ENCODE data around the gene CRTC3. TPM values are rescaled to one million over a fixed set of nuclear protein-coding genes. Genes with fewer than 3 reads are reported as not detected.

Gene CRTC3
- total RNA-seq, 4 donors from 2014 or later = 46.4 to 66.8 (median 59.8) TPM

DNA sequence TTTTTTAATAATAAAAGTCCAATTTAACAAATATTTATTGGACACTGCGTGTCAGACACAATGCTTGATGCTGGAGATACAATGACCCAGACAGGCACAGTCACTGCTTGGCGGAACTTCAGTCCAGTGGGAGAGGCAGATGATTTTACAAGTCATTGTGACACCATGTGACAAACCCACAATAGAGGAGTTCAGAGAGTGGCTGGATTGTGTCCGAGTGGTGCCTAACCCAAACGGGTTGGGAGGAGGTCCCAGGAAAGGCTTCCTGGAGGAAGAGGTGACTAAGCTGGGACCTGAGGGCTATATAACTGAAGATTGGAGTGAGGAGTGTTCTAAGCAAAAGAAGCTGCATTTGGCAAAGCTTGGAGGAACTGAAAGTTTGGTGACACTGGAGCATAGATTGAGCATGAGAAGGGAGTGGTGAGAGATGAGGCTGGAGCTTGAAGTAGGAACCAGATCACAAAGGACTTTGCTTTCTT lies 41.4 kb downstream of the CRTC3 start:
- H3K4me3 ChIP-seq = no peak overlapping the region
- intact Hi-C loops (cut with DNase I) = no loop called here

GRCh38 chr15:90572893-90573292 lies 43.2 kb downstream of the CRTC3 start:
- H3K9me3 ChIP-seq = no peaks in the 10 kb centered on the region
- intact Hi-C loops (cut with DNase I) = no loop called here
- peaks cover 20 to 38% (median 24%) of the 10 kb centered on the region in 4 donors for H3K4me1 ChIP-seq
- H3K36me3 ChIP-seq = no peaks in the 10 kb centered on the region
- no peak overlapping the region for H3K4me3 ChIP-seq
- TF ChIP-seq POLR2A (IDR thresholded peaks at IDR 0.05; ENCODE audit: low read depth) = no peak
- TF ChIP-seq POLR2AphosphoS5 (IDR thresholded peaks at IDR 0.05) = no peak
- TF ChIP-seq CTCF (IDR thresholded peaks at IDR 0.05) = no peak
- TF ChIP-seq EP300 (IDR thresholded peaks at IDR 0.05) = no peak
- no peak overlapping the region for H3K27ac ChIP-seq (replicated peaks in 1 of 4)
- DNase-seq (ENCODE audit: extremely low spot score) = no peak
- 82% methylated on average over 3 of the region's 3 CpGs for WGBS
- no peaks in the 10 kb centered on the region for H3K27me3 ChIP-seq

More for the DNA sequence above, 41.4 kb downstream of the CRTC3 start:
- WGBS = 57% methylated on average over 4 of the region's 4 CpGs
- Histone ChIP-seq H3K27ac (replicated peaks in 1 of 4) (peak overlapping the region in 2 of 4 donors; percentile 36 to 40), H3K9me3 (no peaks in the 10 kb centered on the region), H3K27me3 (no peaks in the 10 kb centered on the region), H3K36me3 (no peaks in the 10 kb centered on the region), H3K4me1 (peaks cover 20 to 29% (median 22%) of the 10 kb centered on the region in 4 donors)
- TF ChIP-seq CTCF (IDR thresholded peaks at IDR 0.05) (no peak), POLR2AphosphoS5 (IDR thresholded peaks at IDR 0.05) (no peak), EP300 (IDR thresholded peaks at IDR 0.05) (no peak), POLR2A (IDR thresholded peaks at IDR 0.05; ENCODE audit: low read depth) (no peak)
- no peak for DNase-seq (ENCODE audit: extremely low spot score)

DNA sequence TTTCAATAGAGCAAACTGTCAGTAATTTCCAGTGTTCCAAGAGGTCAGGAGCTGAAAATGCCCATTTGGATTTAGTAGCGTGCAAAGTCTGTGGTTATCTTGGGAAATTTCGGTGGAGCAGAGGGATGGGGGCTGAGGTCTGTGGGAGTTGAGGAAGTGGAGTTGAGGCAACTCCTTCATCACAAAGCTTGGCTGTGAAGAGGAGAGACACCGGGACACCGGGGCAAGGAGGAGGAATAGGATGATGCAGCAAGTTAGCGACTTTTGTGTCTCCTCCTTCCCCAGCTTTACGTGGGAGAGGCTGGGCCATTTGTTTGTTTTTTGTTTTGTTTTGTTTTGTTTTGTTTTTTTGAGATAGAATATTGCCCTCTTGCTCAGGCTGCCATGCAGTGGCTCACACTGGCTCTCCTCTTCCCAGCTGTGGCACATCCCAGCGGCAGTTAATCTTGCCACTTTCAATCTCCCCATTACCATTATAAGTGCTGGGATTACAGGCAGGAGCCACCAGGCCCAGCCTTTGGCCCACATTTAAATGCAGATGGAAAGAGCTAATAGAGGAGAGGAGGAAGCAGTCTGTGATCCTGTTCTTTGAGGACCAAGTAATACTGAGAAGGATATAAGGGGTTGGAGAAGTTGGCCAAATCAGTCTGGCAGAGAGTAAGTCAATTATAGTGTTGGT lies 47.1 kb downstream of the CRTC3 start:
- peaks cover 18 to 49% (median 32%) of the 10 kb centered on the region in 4 donors for H3K4me1 ChIP-seq

DNA sequence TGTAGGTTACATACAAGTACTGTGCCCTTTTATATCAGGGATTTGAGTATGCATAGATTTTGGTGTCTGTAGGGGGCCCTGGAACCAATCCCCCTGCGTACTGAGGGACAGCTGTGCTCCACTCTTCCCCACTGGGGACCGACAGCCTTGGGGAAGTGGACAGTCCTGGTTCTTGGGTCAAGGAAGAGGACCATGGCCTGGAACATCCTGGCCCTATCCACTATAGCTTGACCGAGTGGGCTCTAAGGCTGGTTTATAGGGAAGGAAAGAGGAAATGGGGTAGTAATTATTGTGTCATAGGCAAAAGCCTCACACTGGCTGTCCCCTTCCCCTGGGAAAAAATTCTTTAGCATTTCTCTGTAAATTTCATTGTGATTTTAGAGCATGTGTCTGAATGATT lies 49.5 kb downstream of the CRTC3 start:
- no peak for DNase-seq (ENCODE audit: extremely low spot score)
- H3K9me3 ChIP-seq = no peaks in the 10 kb centered on the region
- intact Hi-C loops (cut with DNase I) = no loop called here
- 74% methylated on average over 3 of the region's 3 CpGs for WGBS
- H3K27me3 ChIP-seq = no peaks in the 10 kb centered on the region
- H3K4me1 ChIP-seq = peaks cover 33 to 70% (median 53%) of the 10 kb centered on the region in 4 donors
- H3K27ac ChIP-seq (replicated peaks in 1 of 4) = no peak overlapping the region
- no peak for TF ChIP-seq EP300 (IDR thresholded peaks at IDR 0.05)
- TF ChIP-seq CTCF (IDR thresholded peaks at IDR 0.05) = no peak
- no peak for TF ChIP-seq POLR2AphosphoS5 (IDR thresholded peaks at IDR 0.05)
- no peak for TF ChIP-seq POLR2A (IDR thresholded peaks at IDR 0.05; ENCODE audit: low read depth)
- H3K36me3 ChIP-seq = no peaks in the 10 kb centered on the region
- H3K4me3 ChIP-seq = no peak overlapping the region

More for the DNA sequence above, 47.1 kb downstream of the CRTC3 start:
- Histone ChIP-seq H3K27ac (replicated peaks in 1 of 4) (no peak overlapping the region), H3K36me3 (no peaks in the 10 kb centered on the region), H3K4me3 (no peak overlapping the region), H3K27me3 (no peaks in the 10 kb centered on the region), H3K9me3 (no peaks in the 10 kb centered on the region)
- intact Hi-C loops (cut with DNase I) = no loop called here
- 92% methylated on average over 7 of the region's 7 CpGs for WGBS
- TF ChIP-seq POLR2A (IDR thresholded peaks at IDR 0.05; ENCODE audit: low read depth) (no peak), EP300 (IDR thresholded peaks at IDR 0.05) (no peak), POLR2AphosphoS5 (IDR thresholded peaks at IDR 0.05) (no peak)
- DNase-seq (ENCODE audit: extremely low spot score) = no peak

DNA sequence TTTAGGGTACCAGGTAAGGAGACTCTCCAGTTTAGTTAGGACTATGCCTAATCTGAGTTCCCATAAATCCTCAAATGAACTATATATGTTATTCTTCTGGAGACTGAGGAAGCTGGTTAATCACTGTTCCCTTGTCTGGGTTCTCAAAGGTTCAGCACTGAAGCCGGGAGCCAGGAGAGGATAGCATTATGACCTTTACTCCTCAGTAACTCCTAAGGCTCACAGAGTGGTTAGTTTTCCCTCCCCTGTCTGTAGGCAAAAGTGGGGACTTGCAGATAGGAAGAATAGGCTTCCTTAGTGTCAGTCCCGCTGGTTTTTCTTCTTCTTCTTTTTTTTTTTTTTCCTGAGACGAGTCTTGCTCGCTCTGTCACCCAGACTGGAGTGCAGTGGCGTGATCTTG lies 50.4 kb downstream of the CRTC3 start:
- no peak for DNase-seq (ENCODE audit: extremely low spot score)
- 68% methylated on average over 5 of the region's 5 CpGs for WGBS
- intact Hi-C loops (cut with DNase I) = no loop called here
- Histone ChIP-seq H3K27ac (replicated peaks in 1 of 4) (peak overlapping the region in 1 of 4 donors; percentile 5), H3K4me3 (no peak overlapping the region), H3K27me3 (no peaks in the 10 kb centered on the region), H3K4me1 (peaks cover 33 to 74% (median 55%) of the 10 kb centered on the region in 4 donors), H3K9me3 (no peaks in the 10 kb centered on the region), H3K36me3 (no peaks in the 10 kb centered on the region)
- TF ChIP-seq CTCF (IDR thresholded peaks at IDR 0.05) = no peak
- TF ChIP-seq POLR2A (IDR thresholded peaks at IDR 0.05; ENCODE audit: low read depth) = no peak
- TF ChIP-seq EP300 (IDR thresholded peaks at IDR 0.05) = no peak
- no peak for TF ChIP-seq POLR2AphosphoS5 (IDR thresholded peaks at IDR 0.05)

All from esophagus muscularis mucosa (tissue), 4 donors.